ENCODE data around the gene ENC1.
A peak's percentile ranks its signal among the peaks of the same experiment; 100 is the strongest.

Gene ENC1

GRCh38 chr5:74619308-74619707 is 21.2 kb downstream of the ENC1 start:
- intact Hi-C loops (cut with DNase I) = no loop called here
- DNase-seq = no peak

GRCh38 chr5:74618106-74618505 is 22.4 kb downstream of the ENC1 start:
- intact Hi-C loops (cut with DNase I) = no loop called here
- DNase-seq = no peak

GRCh38 chr5:74617202-74617601 is 23.3 kb downstream of the ENC1 start:
- intact Hi-C loops (cut with DNase I) = no loop called here
- DNase-seq = no peak

GRCh38 chr5:74616236-74617146 is 24.0 kb downstream of the ENC1 start:
- intact Hi-C loops (cut with DNase I) = no loop called here
- DNase-seq = peak in 3 of 10 donors; percentile 76 to 83 (median 77)

GRCh38 chr5:74613283-74613682 is 27.2 kb downstream of the ENC1 start:
- intact Hi-C loops (cut with DNase I) = no loop called here

GRCh38 chr5:74612045-74612444 is 28.5 kb downstream of the ENC1 start:
- intact Hi-C loops (cut with DNase I) = no loop called here
- DNase-seq = no peak

More at GRCh38 chr5:74613283-74613682, 27.2 kb downstream of the ENC1 start:
- no peak for DNase-seq

- intact Hi-C loops (cut with DNase I) = no loop called here
- no peak for DNase-seq
These were observed 31.6 kb downstream of the ENC1 start for GRCh38 chr5:74608736-74609601.

GRCh38 chr5:74605759-74606158 is 34.8 kb downstream of the ENC1 start:
- intact Hi-C loops (cut with DNase I) = no loop called here
- DNase-seq = no peak

- intact Hi-C loops (cut with DNase I) = no loop called here
- no peak for DNase-seq
These were observed 37.2 kb downstream of the ENC1 start for GRCh38 chr5:74603376-74603775.

- intact Hi-C loops (cut with DNase I) = no loop called here
- no peak for DNase-seq
These were observed 41.4 kb downstream of the ENC1 start for GRCh38 chr5:74599148-74599547.

GRCh38 chr5:74598731-74599130 is 41.8 kb downstream of the ENC1 start:
- intact Hi-C loops (cut with DNase I) = no loop called here

GRCh38 chr5:74596927-74597326 is 43.6 kb downstream of the ENC1 start:
- DNase-seq = no peak
- intact Hi-C loops (cut with DNase I) = no loop called here

More at GRCh38 chr5:74598731-74599130, 41.8 kb downstream of the ENC1 start:
- DNase-seq = no peak

GRCh38 chr5:74595143-74595925 is 45.2 kb downstream of the ENC1 start:
- intact Hi-C loops (cut with DNase I) = no loop called here
- no peak for DNase-seq

- intact Hi-C loops (cut with DNase I) = no loop called here
- no peak for DNase-seq
These were observed 46.1 kb downstream of the ENC1 start for GRCh38 chr5:74594137-74595040.

- intact Hi-C loops (cut with DNase I) = no loop called here
- DNase-seq = no peak
These were observed 51.1 kb downstream of the ENC1 start for GRCh38 chr5:74589204-74590056.

GRCh38 chr5:74588415-74588814 is 52.1 kb downstream of the ENC1 start:
- no peak for DNase-seq
- intact Hi-C loops (cut with DNase I) = no loop called here

GRCh38 chr5:74587890-74588289 is 52.6 kb downstream of the ENC1 start:
- intact Hi-C loops (cut with DNase I) = no loop called here
- no peak for DNase-seq

GRCh38 chr5:74587300-74587699 is 53.2 kb downstream of the ENC1 start:
- DNase-seq = no peak
- intact Hi-C loops (cut with DNase I) = no loop called here

GRCh38 chr5:74586856-74587255 is 53.7 kb downstream of the ENC1 start:
- intact Hi-C loops (cut with DNase I) = no loop called here

More at GRCh38 chr5:74586856-74587255, 53.7 kb downstream of the ENC1 start:
- DNase-seq = no peak
